H1 (cell line): ENCODE data around the gene KIF22. TPM values are rescaled to one million over a fixed set of nuclear protein-coding genes. Genes with fewer than 3 reads are reported as not detected.

ENCODE experiments used
- CTCF ChIA-PET: fragments of 300-600 bp; sonication (Branson Sonifier 250); formaldehyde crosslinking; loops from one replicate; lab custom pipeline; 2021; ENCODE audit not compliant: partially characterized antibody; lab: Charles Lee
- POLR2A ChIA-PET: fragments of 300-600 bp; sonication (Branson Sonifier 250); formaldehyde crosslinking; loops from one replicate; lab custom pipeline; 2021; ENCODE audit warnings: inconsistent platforms; ENCODE audit not compliant: partially characterized antibody; lab: Charles Lee
- DNase-seq, 2 experiments: peaks; one replicate each; pipeline versions ENCODE4 v3.0.0 to v3.0.0-alpha.2; 2010 to 2022; ENCODE audit warnings: low spot score in 2 of 2, low read depth in 1 of 2, mixed read lengths in 1 of 2
- FAIRE-seq: peaks from 2 replicates; lab custom pipeline; 2011; peaks lifted over from hg19 to GRCh38; lab: Jason Lieb, UNC
- H2AFZ ChIP-seq: 2 replicates; pipeline ENCODE4 v1.8.1; 2012; ENCODE audit warnings: low read length, inconsistent platforms
- H2AK5ac ChIP-seq: 2 replicates; pipeline ENCODE4 v1.6.1; 2013; ENCODE audit warnings: low read depth, low read length
- H2BK120ac ChIP-seq: replicated peaks from 2 replicates; pipeline ENCODE3; 2013; ENCODE audit warnings: low read depth, low read length, inconsistent platforms
- H2BK12ac ChIP-seq: 2 replicates; pipeline ENCODE4 v1.6.1; 2013; ENCODE audit warnings: low read depth, low read length
- H2BK15ac ChIP-seq: 2 replicates; pipeline ENCODE4 v1.6.1; 2013; ENCODE audit warnings: low read length
- H2BK20ac ChIP-seq: 2 replicates; pipeline ENCODE4 v1.6.1; 2013; ENCODE audit warnings: low read length
- H2BK5ac ChIP-seq: 2 replicates; pipeline ENCODE4 v1.6.1; 2013; ENCODE audit warnings: low read depth, low read length
- H3K14ac ChIP-seq: 2 replicates; pipeline ENCODE4 v1.6.1; 2013; ENCODE audit warnings: inconsistent platforms; ENCODE audit not compliant: insufficient read length
- H3K18ac ChIP-seq: 2 replicates; pipeline ENCODE4 v1.6.1; 2013; ENCODE audit warnings: low read length; ENCODE audit errors: extremely low read depth
- H3K23ac ChIP-seq: 2 replicates; pipeline ENCODE4 v1.6.1; 2013; ENCODE audit warnings: inconsistent platforms; ENCODE audit not compliant: insufficient read length
- H3K23me2 ChIP-seq: 2 replicates; pipeline ENCODE4 v1.6.1; 2013; ENCODE audit warnings: low read depth, low read length
- H3K27ac ChIP-seq: 2 replicates; pipeline ENCODE4 v1.6.1; 2011; ENCODE audit warnings: low read depth, low read length, inconsistent platforms
- H3K27me3 ChIP-seq, 4 experiments: replicated peaks in 1 of 4; 1 replicate in 1 of 4; 2 replicates in 3 of 4; pipeline versions ENCODE4 v1.6.1 to v1.8.1; 2011 to 2013; ENCODE audit warnings: low read length in 3 of 4, mild to moderate bottlenecking in 3 of 4, inconsistent platforms in 2 of 4, mixed read lengths in 2 of 4, moderate library complexity in 1 of 4; ENCODE audit not compliant: control insufficient read depth in 3 of 4, insufficient read depth in 3 of 4; ENCODE audit errors: extremely low read depth in 1 of 4
- H3K36me3 ChIP-seq, 4 experiments: 2 replicates each; pipeline versions ENCODE4 v1.6.1 to v1.8.1; 2011 to 2013; ENCODE audit warnings: mild to moderate bottlenecking in 4 of 4, low read length in 3 of 4, moderate library complexity in 2 of 4, control low read depth in 1 of 4, inconsistent platforms in 1 of 4; ENCODE audit not compliant: insufficient read depth in 4 of 4, control insufficient read depth in 2 of 4
- H3K4ac ChIP-seq: replicated peaks from 2 replicates; pipeline ENCODE3; 2013; ENCODE audit warnings: low read length, low read depth, mixed read lengths, inconsistent platforms; ENCODE audit not compliant: insufficient read length
- H3K4me1 ChIP-seq, 4 experiments: replicated peaks in 1 of 4; 1 replicate in 1 of 4; 2 replicates in 3 of 4; pipeline versions ENCODE4 v1.6.1 to v1.8.1; 2011 to 2013; ENCODE audit warnings: low read length in 3 of 4, inconsistent platforms in 2 of 4, mixed read lengths in 1 of 4; ENCODE audit not compliant: insufficient read depth in 4 of 4, control insufficient read depth in 3 of 4
- H3K4me2 ChIP-seq, 2 experiments: 2 replicates each; pipeline versions ENCODE4 v1.6.1 to v1.8.1; 2011 to 2013; ENCODE audit warnings: low read depth in 2 of 2, low read length in 2 of 2, control low read depth in 1 of 2, inconsistent platforms in 1 of 2, mild to moderate bottlenecking in 1 of 2; ENCODE audit not compliant: insufficient read depth in 1 of 2
- H3K4me3 ChIP-seq, 4 experiments: fragments of 200-600, 300-600 bp in 1 of 4; sonication (generic), shearing (Covaris generic), sonication (Bioruptor Twin) in 1 of 4; 2 replicates each; pipeline versions ENCODE4 v1.5.1 to v1.8.1; 2011 to 2016; ENCODE audit warnings: low read length in 4 of 4, low read depth in 3 of 4, control low read depth in 2 of 4, inconsistent platforms in 2 of 4, mild to moderate bottlenecking in 2 of 4, mixed read lengths in 1 of 4, moderate library complexity in 1 of 4; ENCODE audit not compliant: insufficient read depth in 2 of 4; ENCODE audit errors: extremely low read depth in 1 of 4
- H3K56ac ChIP-seq: replicated peaks from 2 replicates; pipeline ENCODE3; 2013; ENCODE audit warnings: low read depth, mild to moderate bottlenecking, mixed read lengths, low read length, inconsistent platforms; ENCODE audit not compliant: insufficient read length
- H3K79me1 ChIP-seq: 2 replicates; pipeline ENCODE4 v1.6.1; 2013; ENCODE audit warnings: low read depth, low read length, control low read depth
- H3K79me2 ChIP-seq, 2 experiments: 2 replicates each; pipeline versions ENCODE4 v1.6.1 to v1.8.1; 2012 to 2013; ENCODE audit warnings: low read length in 2 of 2, mild to moderate bottlenecking in 2 of 2, inconsistent platforms in 1 of 2; ENCODE audit not compliant: insufficient read depth in 2 of 2, control insufficient read depth in 1 of 2
- H3K9ac ChIP-seq, 4 experiments: replicated peaks in 1 of 4; 1 replicate in 1 of 4; 2 replicates in 3 of 4; pipeline versions ENCODE4 v1.6.1 to v1.8.1; 2011 to 2013; ENCODE audit warnings: low read depth in 3 of 4, low read length in 3 of 4, control low read depth in 2 of 4, mild to moderate bottlenecking in 2 of 4, moderate library complexity in 2 of 4, inconsistent platforms in 1 of 4; ENCODE audit errors: extremely low read depth in 1 of 4
- H3K9me3 ChIP-seq, 2 experiments: 2 replicates each; pipeline versions ENCODE4 v1.6.1 to v1.8.1; 2012 to 2013; ENCODE audit warnings: mild to moderate bottlenecking in 2 of 2, moderate library complexity in 2 of 2, control low read depth in 1 of 2, inconsistent platforms in 1 of 2, low read depth in 1 of 2, low read length in 1 of 2, mixed read lengths in 1 of 2; ENCODE audit not compliant: insufficient read depth in 2 of 2
- H4K20me1 ChIP-seq, 2 experiments: replicated peaks in 1 of 2; 2 replicates each; pipeline versions ENCODE3 to v1.8.1; 2011 to 2013; ENCODE audit warnings: inconsistent platforms in 2 of 2, low read length in 2 of 2, mild to moderate bottlenecking in 1 of 2; ENCODE audit not compliant: insufficient read depth in 2 of 2, control insufficient read depth in 1 of 2
- H4K5ac ChIP-seq: 2 replicates; pipeline ENCODE4 v1.6.1; 2013; ENCODE audit warnings: low read length, low read depth, mixed read lengths, inconsistent platforms; ENCODE audit not compliant: insufficient read length
- H4K8ac ChIP-seq: 2 replicates; pipeline ENCODE4 v1.8.0; 2013; ENCODE audit warnings: mild to moderate bottlenecking, moderate library complexity, low read length, inconsistent platforms; ENCODE audit not compliant: insufficient read depth; ENCODE audit errors: extremely low read depth
- H4K91ac ChIP-seq: replicated peaks from 2 replicates; pipeline ENCODE3; 2013; ENCODE audit warnings: low read length, mixed read lengths, inconsistent platforms; ENCODE audit not compliant: insufficient read length
- CTBP2 ChIP-seq: IDR thresholded peaks from 2 replicates; pipeline ENCODE4 v1.7.0; 2011; ENCODE audit warnings: borderline replicate concordance, mild to moderate bottlenecking, moderate library complexity, mixed read lengths, low read length; ENCODE audit not compliant: insufficient read depth, insufficient read length
- HDAC2 ChIP-seq, 2 experiments: fragments of 300-600 bp in 1 of 2; sonication (generic) in 1 of 2; IDR thresholded peaks; 2 replicates each; pipeline ENCODE4 v1.6.1; 2011 to 2012; ENCODE audit warnings: low read depth in 2 of 2, low read length in 2 of 2, mild to moderate bottlenecking in 2 of 2, moderate library complexity in 2 of 2, borderline replicate concordance in 1 of 2, inconsistent platforms in 1 of 2
- KDM4A ChIP-seq: IDR thresholded peaks from one replicate; pipeline ENCODE4 v1.7.1; 2012; ENCODE audit warnings: low read depth, mild to moderate bottlenecking, moderate library complexity, low read length, inconsistent platforms; ENCODE audit not compliant: severe bottlenecking
- NANOG ChIP-seq: IDR thresholded peaks from 2 replicates; pipeline ENCODE4 v1.6.1; 2011; ENCODE audit warnings: low read length, low read depth, mild to moderate bottlenecking, inconsistent platforms; ENCODE audit not compliant: insufficient read depth, poor library complexity, severe bottlenecking
- SAP30 ChIP-seq: fragments of 300-600 bp; sonication (generic); IDR thresholded peaks from 2 replicates; pipeline ENCODE4 v1.7.1; 2012; ENCODE audit warnings: low read length, moderate library complexity, mild to moderate bottlenecking, inconsistent platforms; ENCODE audit not compliant: insufficient read depth, insufficient replicate concordance
- SIN3A ChIP-seq, 2 experiments: IDR thresholded peaks in 1 of 2; conservative IDR thresholded peaks in 1 of 2; 2 replicates each; pipeline ENCODE4 v1.6.1; 2011 to 2012; ENCODE audit warnings: low read length in 2 of 2, improper control_type of control experiment in 1 of 2, low read depth in 1 of 2, mild to moderate bottlenecking in 1 of 2
- WGBS, 2 experiments: shearing (Covaris generic) in 1 of 2; methylation state at CpG; one replicate each; pipeline versions ENCODE4 v1.1.6 to v1.1.7; 2013 to 2015; ENCODE audit warnings: low lambda C conversion rate in 2 of 2, mixed read lengths in 2 of 2, inconsistent platforms in 1 of 2, low coverage in 1 of 2, missing lambda C conversion rate in 1 of 2; ENCODE audit not compliant: insufficient replicate concordance in 2 of 2, insufficient coverage in 1 of 2, insufficient read length in 1 of 2; ENCODE audit errors: extremely low coverage in 1 of 2, missing lambda C conversion rate in 1 of 2; 5-methylcytosine and 5-hydroxymethylcytosine counted together
- polyA plus RNA-seq, 7 experiments: library from polyadenylated mRNA; depleted of rRNA in 3 of 7; stranded (reverse) in 5 of 7; unstranded in 2 of 7; fragments of >200 nt in 5 of 7; fragments of 200-250 nt in 2 of 7; gene quantifications; 1 replicate in 5 of 7; 2 replicates in 1 of 7; 4 replicates in 1 of 7; pipeline versions ENCODE4 v1.2.1 to v1.2.3, GENCODE V29; 2011 to 2013; ENCODE audit warnings: missing spikeins in 2 of 7, mixed read lengths in 2 of 7
- total RNA-seq: library from RNA; stranded (reverse); fragmentation: NEBNext Ultra II Directional; extraction: Animal tissue kit (Norgen Biotek cat#: 25700); gene quantifications from 2 replicates; pipeline ENCODE4 v1.2.1, GENCODE V29; 2021

KIF22 gene
- total and polyA plus RNA-seq, 2 of the 8 experiments (the other 6 are each of a cell fraction or from before 2014, with no cell fraction given): 139 to 142 TPM

GRCh38 chr16:29815032-29815721 is 24.6 kb downstream of the KIF22 start:
- peak overlapping the region; percentile 91 to 92 for H3K4me2 ChIP-seq
- H2BK15ac ChIP-seq: peak overlapping the region; percentile 82; the same call in 1 of the 2 replicates
- TF ChIP-seq SIN3A (conservative IDR thresholded peaks at IDR 0.05 in 1 of 2, IDR thresholded peaks at IDR 0.05 in 1 of 2; ENCODE audit: low read depth in 1 of 2, low read length in 2 of 2) (peak in 1 of 2 experiments; percentile 83; a peak in 1 of 4 replicates), SAP30 (peak; percentile 95), CTBP2 (peak; percentile 79), KDM4A (peak; percentile 6), HDAC2 (IDR thresholded peaks at IDR 0.05; ENCODE audit: borderline replicate concordance in 1 of 2, low read depth in 2 of 2, low read length in 2 of 2) (0 out of 4 replicates have a peak, but pooled peaks of 1 of the 2 experiments have one; percentile 41), NANOG (no peak)
- peaks cover 27% of the 10 kb centered on the region for H3K23me2 ChIP-seq
- peaks cover 0 to 41% (median 28%) of the 10 kb centered on the region in 4 experiments; a peak in 6 of 7 replicates for H3K4me1 ChIP-seq
- H3K4me3 ChIP-seq: peak overlapping the region; percentile 59 to 91 (median 83)
- ChIA-PET POLR2A (interaction anchor here (0.5 to 16.6 kb wide), 27 partner anchors 8 to 213 kb away, joined by 3 to 167 read pairs (median 4); partner anchors contain the start of genes CDIPT, HIRIP3, KCTD13 and KIF22), CTCF (interaction anchor here (0.6 to 17.5 kb wide), 15 partner anchors 7 to 216 kb away, joined by 3 to 212 read pairs (median 4); partner anchors contain the start of genes KIF22, MAZ and TLCD3B)
- peak overlapping the region; percentile 16 to 39 (median 36); a peak in 5 of 7 replicates for H3K9ac ChIP-seq
- no peak overlapping the region for H3K14ac ChIP-seq
- H3K56ac ChIP-seq: peak overlapping the region; percentile 14
- no peak overlapping the region for H3K23ac ChIP-seq
- no peak overlapping the region for H3K27ac ChIP-seq
- H2BK120ac ChIP-seq: no peak overlapping the region
- H3K79me1 ChIP-seq: no peaks in the 10 kb centered on the region; the same call in none of the 2 replicates
- peaks cover 2 to 4% of the 10 kb centered on the region in 2 experiments for H4K20me1 ChIP-seq
- peak overlapping the region; percentile 48 for H4K91ac ChIP-seq
- no peaks in the 10 kb centered on the region for H3K27me3 ChIP-seq
- H3K9me3 ChIP-seq: no peaks in the 10 kb centered on the region
- H2AK5ac ChIP-seq: no peak overlapping the region; the same call in 1 of the 2 replicates
- H3K79me2 ChIP-seq: peaks cover 0 to 26% of the 10 kb centered on the region in 2 experiments; a peak in 1 of 4 replicates
- H2AFZ ChIP-seq: no peak overlapping the region
- peak overlapping the region; percentile 17; the same call in 1 of the 2 replicates for H4K8ac ChIP-seq
- FAIRE-seq (no peak), DNase-seq (peak in 1 of 2 experiments; percentile 61)
- peak overlapping the region; percentile 89 for H2BK5ac ChIP-seq
- H3K36me3 ChIP-seq: peaks cover 11 to 26% (median 17%) of the 10 kb centered on the region in 4 experiments
- peak overlapping the region; percentile 92; the same call in 1 of the 2 replicates for H2BK12ac ChIP-seq
- peak overlapping the region; percentile 90 for H3K18ac ChIP-seq
- H4K5ac ChIP-seq: no peak overlapping the region
- 3% methylated on average over 34 of the region's 39 CpGs; no CpG with 5 or more reads in 1 of the 2 experiments for WGBS, 2 experiments
- no peak overlapping the region for H3K4ac ChIP-seq
- peak overlapping the region; percentile 13; the same call in 1 of the 2 replicates for H2BK20ac ChIP-seq
